Urinary bladder (tissue), 4 donors: ENCODE measurements around the gene WDR5. TPM values are rescaled to one million over a fixed set of nuclear protein-coding genes. Genes with fewer than 3 reads are reported as not detected.
"Not testable (repeated sequence)": the region's sequence is repeated elsewhere in the genome, so short reads cannot be mapped to it uniquely, and the experiment has no call there.

Experiments used
- DNase-seq: peaks from one replicate; pipeline ENCODE4 v3.0.0-alpha.2; 2015; ENCODE audit errors: extremely low spot score
- H3K27ac ChIP-seq: one replicate; pipeline ENCODE4 v1.5.1; 2013; ENCODE audit warnings: low read depth, mild to moderate bottlenecking, moderate library complexity
- H3K36me3 ChIP-seq: one replicate; pipeline ENCODE4 v1.6.1; 2013; ENCODE audit warnings: mild to moderate bottlenecking, moderate library complexity; ENCODE audit not compliant: insufficient read depth
- H3K4me1 ChIP-seq: one replicate; pipeline ENCODE4 v1.6.1; 2013; ENCODE audit warnings: mild to moderate bottlenecking, moderate library complexity; ENCODE audit not compliant: insufficient read depth
- H3K4me3 ChIP-seq: one replicate; pipeline ENCODE4 v1.5.1; 2013; ENCODE audit warnings: low read depth, low read length
- WGBS: extraction: QIAGEN DNeasy Blood & Tissue Kit; methylation state at CpG from one replicate; pipeline ENCODE4 v1.1.7; 2013; 5-methylcytosine and 5-hydroxymethylcytosine counted together
- polyA plus RNA-seq: library from polyadenylated mRNA; stranded (reverse); fragments of 200-250 nt; gene quantifications from one replicate; pipeline ENCODE4 v1.2.3, GENCODE V29; 2013
- total RNA-seq: library from RNA; depleted of rRNA; stranded (reverse); fragments of >200 nt; gene quantifications from one replicate; pipeline ENCODE4 v1.2.3, GENCODE V29; 2014
- donor health status: healthy with polysubstance abuse.
- donor health status: healthy.

WDR5 gene
- 12.3 TPM for total RNA-seq
- 25.8 TPM for polyA plus RNA-seq

DNA sequence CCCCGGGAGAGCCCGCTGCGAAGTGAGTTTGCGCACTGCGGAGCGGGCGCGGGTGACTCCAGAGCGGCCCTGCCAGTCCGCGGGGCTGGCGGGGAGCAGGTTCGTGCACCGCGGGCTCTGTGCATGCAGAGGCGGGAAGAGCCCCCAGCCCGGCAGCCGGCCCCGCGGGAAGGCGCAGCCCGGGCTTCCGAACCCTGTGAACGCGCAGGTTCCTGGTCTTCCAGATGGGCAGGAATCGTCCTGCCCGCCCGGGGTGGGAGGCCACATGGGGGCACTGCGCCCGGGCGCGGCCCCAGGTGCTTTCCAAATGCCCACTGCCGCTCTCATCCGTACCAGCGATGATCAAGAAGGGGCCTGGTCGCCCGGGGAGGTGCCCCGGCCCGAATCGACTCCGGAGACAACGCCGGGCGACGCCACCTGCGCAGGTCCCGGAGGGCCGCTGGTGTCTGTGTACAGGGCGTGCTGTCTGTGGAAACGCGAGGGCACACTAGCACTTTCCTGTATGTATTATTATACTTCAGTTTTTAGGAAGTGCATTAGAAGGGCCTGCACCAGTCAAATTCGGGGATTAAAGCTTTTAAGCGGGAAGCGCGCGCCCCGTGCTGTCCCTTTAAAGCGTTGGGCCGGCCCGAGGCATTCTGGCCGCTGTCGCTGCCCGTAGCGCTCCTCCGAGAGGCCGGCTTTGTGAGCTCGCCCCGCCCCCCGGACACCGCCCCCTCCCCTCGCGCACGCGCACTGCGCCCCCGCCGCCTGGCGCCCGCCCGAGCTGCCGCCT, at the start of gene WDR5:
TSS of gene WDR5 (plus strand) at position 740 of the 775 bp plus-strand sequence. CDS start 3,796 bp downstream, outside the sequence.
- Histone ChIP-seq H3K27ac (peak within 1 kb of the TSS; percentile 89), H3K4me3 (peak within 1 kb of the TSS; percentile 95), H3K4me1 (peaks cover 4% of the 10 kb centered on the region), H3K36me3 (no peaks in the 10 kb centered on the region)
- under 1% methylated on average over 81 of the region's 81 CpGs for WGBS
- peak; percentile 68 for DNase-seq

DNA sequence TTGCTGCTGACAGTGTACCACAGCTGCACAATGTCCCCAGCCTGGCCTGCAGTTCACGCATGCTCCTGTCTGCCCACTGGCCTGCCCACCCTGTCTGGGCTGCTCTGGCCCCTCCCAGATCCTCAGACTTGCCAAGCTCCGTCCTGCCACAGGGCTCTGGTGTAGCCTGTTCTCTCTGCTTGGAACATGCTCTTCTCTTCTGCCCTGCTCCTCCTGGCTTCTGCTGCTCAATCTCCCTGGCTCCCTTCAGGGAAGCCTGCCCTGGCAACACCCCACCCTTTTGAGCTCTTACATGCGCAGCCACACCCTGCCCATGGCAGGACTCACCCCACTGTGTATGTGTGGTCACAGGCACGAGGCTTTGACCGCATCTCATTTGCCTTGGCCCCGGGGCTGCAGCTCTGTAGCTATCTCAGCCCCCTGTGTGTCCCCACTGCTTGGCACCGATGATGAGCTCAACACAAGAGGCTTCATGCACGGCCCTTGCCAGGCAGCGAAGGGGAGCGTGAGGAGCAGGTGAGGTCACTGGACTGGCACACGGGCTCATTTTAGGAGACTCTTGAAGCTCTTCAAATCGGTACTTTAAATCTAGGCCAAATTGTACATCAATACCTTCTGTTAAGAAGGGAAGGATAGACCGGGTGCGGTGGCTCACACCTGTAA, 47.7 kb upstream of the WDR5 start:
- WGBS = 80% methylated on average over 14 of the region's 14 CpGs
- no peaks in the 10 kb centered on the region for H3K4me1 ChIP-seq
- H3K4me3 ChIP-seq = no peak overlapping the region
- H3K27ac ChIP-seq = no peak overlapping the region
- no peaks in the 10 kb centered on the region for H3K36me3 ChIP-seq
- no peak for DNase-seq

GRCh38 chr9:134089972-134090371, 45.9 kb upstream of the WDR5 start:
- DNase-seq = no peak
- H3K36me3 ChIP-seq = no peaks in the 10 kb centered on the region
- no peak overlapping the region for H3K4me3 ChIP-seq
- WGBS = 78% methylated on average over 4 of the region's 4 CpGs
- no peaks in the 10 kb centered on the region for H3K4me1 ChIP-seq
- no peak overlapping the region for H3K27ac ChIP-seq

DNA sequence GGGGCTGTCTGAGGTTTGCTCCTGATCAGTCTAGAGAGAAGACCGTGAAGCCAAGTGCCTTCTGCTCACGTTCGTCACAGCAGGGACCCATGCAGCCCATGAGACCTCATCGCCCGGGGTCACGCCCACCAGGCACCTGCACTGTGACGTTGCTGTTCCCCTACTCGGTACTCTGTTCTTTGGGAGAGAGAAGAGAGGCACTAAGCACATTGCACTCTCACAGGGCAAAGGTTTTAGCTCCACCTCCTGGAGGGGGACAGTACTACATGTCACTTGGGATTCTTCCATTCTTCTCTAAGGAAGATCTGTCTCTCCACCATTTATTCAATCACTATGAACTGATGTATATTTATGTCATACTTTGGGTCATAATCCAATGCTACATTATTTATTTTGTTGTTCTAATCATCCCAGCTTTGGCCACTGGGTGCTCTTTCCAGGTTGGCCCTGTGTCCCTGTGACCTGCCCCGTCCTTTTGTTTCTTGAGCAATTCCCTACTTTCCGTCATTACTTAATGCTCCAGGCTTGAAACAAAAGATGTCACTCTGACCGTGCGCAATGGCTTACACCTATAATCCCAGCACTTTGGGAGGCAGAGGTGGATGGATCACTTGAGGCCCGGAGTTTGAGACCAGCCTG, 36.6 kb upstream of the WDR5 start:
- WGBS = 45% methylated on average over 13 of the region's 13 CpGs
- no peak overlapping the region for H3K27ac ChIP-seq
- H3K36me3 ChIP-seq = no peaks in the 10 kb centered on the region
- no peaks in the 10 kb centered on the region for H3K4me1 ChIP-seq
- no peak for DNase-seq
- H3K4me3 ChIP-seq = no peak overlapping the region

- Histone ChIP-seq H3K27ac (no peak overlapping the region), H3K36me3 (no peaks in the 10 kb centered on the region), H3K4me1 (no peaks in the 10 kb centered on the region), H3K4me3 (no peak overlapping the region)
- no peak for DNase-seq
- WGBS = 91% methylated on average over 5 of the region's 5 CpGs
Measured at GRCh38 chr9:134100040-134100439, 35.8 kb upstream of the WDR5 start.

- H3K36me3 ChIP-seq = not testable (repeated sequence)
- 55% methylated on average over 6 of the region's 6 CpGs for WGBS
Measured at GRCh38 chr9:134101133-134101532, 34.7 kb upstream of the WDR5 start.

GRCh38 chr9:134101623-134102149, 34.2 kb upstream of the WDR5 start:
- 82% methylated on average over 11 of the region's 11 CpGs for WGBS

More at GRCh38 chr9:134101133-134101532, 34.7 kb upstream of the WDR5 start:
- H3K4me1 ChIP-seq, DNase-seq, H3K4me3 ChIP-seq, H3K27ac ChIP-seq: not testable (repeated sequence)

DNA sequence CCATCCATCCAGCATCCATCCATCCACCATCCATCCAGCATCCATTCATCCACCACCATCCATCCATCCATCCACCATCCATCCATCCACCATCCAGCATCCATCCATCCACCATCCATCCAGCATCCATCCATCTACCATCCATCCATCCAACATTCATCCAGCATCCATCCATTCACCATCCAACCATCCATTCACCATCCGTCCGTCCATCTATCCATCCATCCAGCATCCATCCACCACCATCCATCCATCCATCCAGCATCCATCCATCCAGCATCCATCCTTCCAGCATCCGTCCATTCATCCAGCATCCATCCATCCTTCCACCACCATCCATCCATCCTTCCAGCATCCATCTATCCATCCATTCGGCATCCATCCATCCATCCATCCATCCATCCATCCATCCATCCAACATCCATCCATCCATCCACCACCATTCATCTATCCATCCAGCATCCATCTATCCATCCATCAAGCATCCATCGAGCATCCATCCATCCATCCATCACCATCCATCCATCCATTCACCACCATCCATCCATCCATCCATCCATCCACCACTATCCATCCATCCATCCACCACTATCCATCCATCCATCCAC, 32.4 kb upstream of the WDR5 start:
- 91% methylated on average over 5 of the region's 5 CpGs for WGBS
- Histone ChIP-seq H3K27ac (no peak overlapping the region), H3K4me1 (no peaks in the 10 kb centered on the region)

More at GRCh38 chr9:134101623-134102149, 34.2 kb upstream of the WDR5 start:
- H3K27ac ChIP-seq = no peak overlapping the region
- no peak for DNase-seq
- H3K36me3 ChIP-seq = no peaks in the 10 kb centered on the region
- H3K4me3 ChIP-seq = no peak overlapping the region
- no peaks in the 10 kb centered on the region for H3K4me1 ChIP-seq

GRCh38 chr9:134111064-134111463, 24.8 kb upstream of the WDR5 start:
- no peaks in the 10 kb centered on the region for H3K36me3 ChIP-seq
- H3K4me3 ChIP-seq = no peak overlapping the region
- WGBS = 81% methylated on average over 9 of the region's 9 CpGs
- H3K4me1 ChIP-seq = no peaks in the 10 kb centered on the region
- DNase-seq = no peak
- no peak overlapping the region for H3K27ac ChIP-seq

More for the DNA sequence above, 32.4 kb upstream of the WDR5 start:
- DNase-seq = no peak
- H3K36me3 ChIP-seq = no peaks in the 10 kb centered on the region
- no peak overlapping the region for H3K4me3 ChIP-seq

- 91% methylated on average over 6 of the region's 6 CpGs for WGBS
- H3K36me3 ChIP-seq = no peaks in the 10 kb centered on the region
- no peak overlapping the region for H3K27ac ChIP-seq
- no peaks in the 10 kb centered on the region for H3K4me1 ChIP-seq
- DNase-seq = no peak
- no peak overlapping the region for H3K4me3 ChIP-seq
Measured at GRCh38 chr9:134112561-134112960, 23.3 kb upstream of the WDR5 start.

GRCh38 chr9:134118972-134119371, 16.9 kb upstream of the WDR5 start:
- not testable (repeated sequence) for DNase-seq, H3K4me1 ChIP-seq, H3K36me3 ChIP-seq, H3K4me3 ChIP-seq, H3K27ac ChIP-seq
- 97% methylated on average over 8 of the region's 26 CpGs for WGBS

DNA sequence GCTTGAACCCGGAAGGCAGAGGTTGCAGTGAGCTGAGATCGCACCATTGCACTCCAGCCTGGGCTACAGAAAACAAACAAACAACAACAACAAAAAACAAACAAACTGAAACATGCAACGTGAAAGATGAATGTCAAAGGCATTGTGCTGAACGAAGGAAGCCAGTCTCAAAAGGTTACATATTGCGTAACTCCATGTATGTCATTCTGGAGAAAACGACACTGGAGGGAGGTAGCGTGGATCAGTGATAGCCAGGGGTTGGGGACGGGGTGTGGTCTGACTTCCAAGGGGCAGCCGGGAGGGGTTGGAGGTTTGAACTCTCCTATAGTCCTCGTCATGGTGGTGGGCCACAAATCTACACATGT, 12.1 kb upstream of the WDR5 start:
- Histone ChIP-seq H3K4me1 (no peaks in the 10 kb centered on the region), H3K27ac (no peak overlapping the region), H3K36me3 (no peaks in the 10 kb centered on the region), H3K4me3 (no peak overlapping the region)
- DNase-seq = no peak
- 76% methylated on average over 10 of the region's 10 CpGs for WGBS

DNA sequence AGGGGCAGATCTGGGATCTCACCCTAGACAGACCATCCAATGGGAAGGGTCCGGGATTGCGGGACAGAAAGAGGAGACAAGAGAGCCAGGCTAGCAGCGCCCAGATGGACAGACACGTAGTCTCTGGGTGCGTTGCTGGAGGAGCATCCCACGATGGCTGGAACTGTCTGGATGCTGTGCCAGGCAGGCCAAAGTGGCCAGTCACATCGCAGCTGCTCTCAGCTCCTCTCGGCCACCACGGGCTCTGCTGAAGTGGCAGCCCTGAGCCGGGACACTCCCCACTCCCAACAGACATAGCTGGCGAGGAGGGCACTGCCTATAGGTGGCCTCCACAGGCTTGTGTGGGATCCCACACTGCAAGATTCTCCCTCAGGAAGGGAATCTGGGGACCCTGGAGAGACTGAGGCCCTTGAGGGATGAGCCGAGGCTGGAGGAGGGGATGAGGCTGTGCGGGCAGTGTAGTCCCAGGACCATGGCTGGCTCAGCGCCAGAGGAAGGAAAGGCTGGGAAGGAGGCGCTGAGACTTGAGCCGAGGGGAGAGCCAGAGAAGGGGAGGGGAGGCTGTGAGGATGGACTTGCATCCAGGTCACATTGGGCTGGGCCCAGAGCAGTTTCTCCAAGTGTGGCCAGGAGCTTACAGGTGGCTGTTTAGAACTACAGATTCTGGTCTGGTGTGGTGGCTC, 10.3 kb upstream of the WDR5 start:
- no peak for DNase-seq
- WGBS = 60% methylated on average over 16 of the region's 16 CpGs
- Histone ChIP-seq H3K36me3 (no peaks in the 10 kb centered on the region), H3K4me3 (no peak overlapping the region), H3K27ac (no peak overlapping the region), H3K4me1 (no peaks in the 10 kb centered on the region)
